ENCODE results near the gene ZCCHC7.
A peak's percentile ranks its signal among the peaks of the same experiment; 100 is the strongest.
"Not testable (repeated sequence)": the region's sequence is repeated elsewhere in the genome, so short reads cannot be mapped to it uniquely, and the experiment has no call there.

ZCCHC7 gene

GRCh38 chr9:37100741-37101140 is 19.6 kb upstream of the ZCCHC7 start:
- Histone ChIP-seq H2AFZ (ENCODE audit: low read depth, low read length) (no peak overlapping the region), H3K4me1 (ENCODE audit: insufficient read depth, low read length) (no peaks in the 10 kb centered on the region), H3K9me3 (ENCODE audit: low read length) (no peaks in the 10 kb centered on the region), H3K36me3 (ENCODE audit: insufficient read depth, low read length) (no peaks in the 10 kb centered on the region), H3K4me3 (ENCODE audit: low read length) (no peak overlapping the region), H3K27me3 (ENCODE audit: insufficient read depth, low read length) (no peaks in the 10 kb centered on the region)

GRCh38 chr9:37102486-37102885 is 17.9 kb upstream of the ZCCHC7 start:
- H3K4me3 ChIP-seq (ENCODE audit: low read length): no peak overlapping the region
- no peaks in the 10 kb centered on the region for H3K4me1 ChIP-seq (ENCODE audit: insufficient read depth, low read length)
- no peak overlapping the region for H2AFZ ChIP-seq (ENCODE audit: low read depth, low read length)
- H3K36me3 ChIP-seq (ENCODE audit: insufficient read depth, low read length): no peaks in the 10 kb centered on the region
- no peaks in the 10 kb centered on the region for H3K27me3 ChIP-seq (ENCODE audit: insufficient read depth, low read length)
- no peaks in the 10 kb centered on the region for H3K9me3 ChIP-seq (ENCODE audit: low read length)

- no peaks in the 10 kb centered on the region for H3K27me3 ChIP-seq (ENCODE audit: insufficient read depth, low read length)
- no peak overlapping the region for H3K4me3 ChIP-seq (ENCODE audit: low read length)
- no peak overlapping the region for H2AFZ ChIP-seq (ENCODE audit: low read depth, low read length)
- no peaks in the 10 kb centered on the region for H3K9me3 ChIP-seq (ENCODE audit: low read length)
- H3K4me1 ChIP-seq (ENCODE audit: insufficient read depth, low read length): no peaks in the 10 kb centered on the region
- no peaks in the 10 kb centered on the region for H3K36me3 ChIP-seq (ENCODE audit: insufficient read depth, low read length)
Observed at GRCh38 chr9:37104183-37104889, 16.0 kb upstream of the ZCCHC7 start.

- Histone ChIP-seq H3K36me3 (ENCODE audit: insufficient read depth, low read length) (no peaks in the 10 kb centered on the region), H3K4me1 (ENCODE audit: insufficient read depth, low read length) (no peaks in the 10 kb centered on the region), H3K9me3 (ENCODE audit: low read length) (no peaks in the 10 kb centered on the region), H2AFZ (ENCODE audit: low read depth, low read length) (no peak overlapping the region), H3K4me3 (ENCODE audit: low read length) (no peak overlapping the region), H3K27me3 (ENCODE audit: insufficient read depth, low read length) (no peaks in the 10 kb centered on the region)
Observed at GRCh38 chr9:37105234-37105633, 15.1 kb upstream of the ZCCHC7 start.

GRCh38 chr9:37107701-37108100 is 12.7 kb upstream of the ZCCHC7 start:
- Histone ChIP-seq H3K4me3 (ENCODE audit: low read length) (no peak overlapping the region), H2AFZ (ENCODE audit: low read depth, low read length) (no peak overlapping the region), H3K4me1 (ENCODE audit: insufficient read depth, low read length) (no peaks in the 10 kb centered on the region), H3K27me3 (ENCODE audit: insufficient read depth, low read length) (no peaks in the 10 kb centered on the region), H3K36me3 (ENCODE audit: insufficient read depth, low read length) (no peaks in the 10 kb centered on the region), H3K9me3 (ENCODE audit: low read length) (no peaks in the 10 kb centered on the region)

GRCh38 chr9:37114442-37114841 is 5.9 kb upstream of the ZCCHC7 start:
- not testable (repeated sequence) for H3K4me1 ChIP-seq (ENCODE audit: insufficient read depth, low read length)

GRCh38 chr9:37117956-37118355 is 2.4 kb upstream of the ZCCHC7 start:
- H3K4me1 ChIP-seq (ENCODE audit: insufficient read depth, low read length): peaks cover 7% of the 10 kb centered on the region

More at GRCh38 chr9:37114442-37114841, 5.9 kb upstream of the ZCCHC7 start:
- not testable (repeated sequence) for H3K27me3 ChIP-seq (ENCODE audit: insufficient read depth, low read length); H3K36me3 ChIP-seq (ENCODE audit: insufficient read depth, low read length); H3K9me3 ChIP-seq (ENCODE audit: low read length); H2AFZ ChIP-seq (ENCODE audit: low read depth, low read length); H3K4me3 ChIP-seq (ENCODE audit: low read length)

GRCh38 chr9:37119360-37119759 is 1.0 kb upstream of the ZCCHC7 start:
- Histone ChIP-seq H3K4me1 (ENCODE audit: insufficient read depth, low read length) (peaks cover 7% of the 10 kb centered on the region), H3K9me3 (ENCODE audit: low read length) (no peaks in the 10 kb centered on the region), H3K27me3 (ENCODE audit: insufficient read depth, low read length) (no peaks in the 10 kb centered on the region), H3K36me3 (ENCODE audit: insufficient read depth, low read length) (no peaks in the 10 kb centered on the region), H3K4me3 (ENCODE audit: low read length) (no peak overlapping the region), H2AFZ (ENCODE audit: low read depth, low read length) (peak overlapping the region; percentile 75)

More at GRCh38 chr9:37117956-37118355, 2.4 kb upstream of the ZCCHC7 start:
- no peak overlapping the region for H2AFZ ChIP-seq (ENCODE audit: low read depth, low read length)
- no peaks in the 10 kb centered on the region for H3K9me3 ChIP-seq (ENCODE audit: low read length)
- no peak overlapping the region for H3K4me3 ChIP-seq (ENCODE audit: low read length)
- no peaks in the 10 kb centered on the region for H3K27me3 ChIP-seq (ENCODE audit: insufficient read depth, low read length)
- no peaks in the 10 kb centered on the region for H3K36me3 ChIP-seq (ENCODE audit: insufficient read depth, low read length)

GRCh38 chr9:37120843-37121335 is 515 bp downstream of the ZCCHC7 start:
- peak overlapping the region; percentile 75 for H2AFZ ChIP-seq (ENCODE audit: low read depth, low read length)
- not testable (repeated sequence) for H3K36me3 ChIP-seq (ENCODE audit: insufficient read depth, low read length); H3K9me3 ChIP-seq (ENCODE audit: low read length); H3K4me1 ChIP-seq (ENCODE audit: insufficient read depth, low read length); H3K27me3 ChIP-seq (ENCODE audit: insufficient read depth, low read length)
- peak overlapping the region; percentile 69 for H3K4me3 ChIP-seq (ENCODE audit: low read length)

- no peak overlapping the region for H2AFZ ChIP-seq (ENCODE audit: low read depth, low read length)
- peak overlapping the region; percentile 69 for H3K4me3 ChIP-seq (ENCODE audit: low read length)
- H3K9me3 ChIP-seq (ENCODE audit: low read length): no peaks in the 10 kb centered on the region
- peaks cover 7% of the 10 kb centered on the region for H3K4me1 ChIP-seq (ENCODE audit: insufficient read depth, low read length)
- no peaks in the 10 kb centered on the region for H3K27me3 ChIP-seq (ENCODE audit: insufficient read depth, low read length)
- peaks cover 6% of the 10 kb centered on the region for H3K36me3 ChIP-seq (ENCODE audit: insufficient read depth, low read length)
Observed at GRCh38 chr9:37121881-37122280, 1.5 kb downstream of the ZCCHC7 start.

- Histone ChIP-seq H3K27me3 (ENCODE audit: insufficient read depth, low read length) (no peaks in the 10 kb centered on the region), H3K4me3 (ENCODE audit: low read length) (no peak overlapping the region), H2AFZ (ENCODE audit: low read depth, low read length) (no peak overlapping the region), H3K4me1 (ENCODE audit: insufficient read depth, low read length) (peaks cover 7% of the 10 kb centered on the region), H3K9me3 (ENCODE audit: low read length) (no peaks in the 10 kb centered on the region), H3K36me3 (ENCODE audit: insufficient read depth, low read length) (peaks cover 19% of the 10 kb centered on the region)
Observed at GRCh38 chr9:37126214-37126788, 5.9 kb downstream of the ZCCHC7 start.

- H3K4me3 ChIP-seq (ENCODE audit: low read length): no peak overlapping the region
- peaks cover 2% of the 10 kb centered on the region for H3K4me1 ChIP-seq (ENCODE audit: insufficient read depth, low read length)
- no peaks in the 10 kb centered on the region for H3K27me3 ChIP-seq (ENCODE audit: insufficient read depth, low read length)
- H3K9me3 ChIP-seq (ENCODE audit: low read length): no peaks in the 10 kb centered on the region
- H2AFZ ChIP-seq (ENCODE audit: low read depth, low read length): no peak overlapping the region
- peaks cover 19% of the 10 kb centered on the region for H3K36me3 ChIP-seq (ENCODE audit: insufficient read depth, low read length)
Observed at GRCh38 chr9:37127018-37127417, 6.6 kb downstream of the ZCCHC7 start.

GRCh38 chr9:37128051-37128450 is 7.7 kb downstream of the ZCCHC7 start:
- Histone ChIP-seq H3K4me3 (ENCODE audit: low read length) (no peak overlapping the region), H3K36me3 (ENCODE audit: insufficient read depth, low read length) (peaks cover 24% of the 10 kb centered on the region), H3K9me3 (ENCODE audit: low read length) (no peaks in the 10 kb centered on the region), H2AFZ (ENCODE audit: low read depth, low read length) (no peak overlapping the region), H3K4me1 (ENCODE audit: insufficient read depth, low read length) (no peaks in the 10 kb centered on the region), H3K27me3 (ENCODE audit: insufficient read depth, low read length) (no peaks in the 10 kb centered on the region)
